Umbilical cord (tissue), 2 donors: ENCODE data around the gene C10orf67. TPM values are rescaled to one million over a fixed set of nuclear protein-coding genes. Genes with fewer than 3 reads are reported as not detected.

Source experiments
- DNase-seq: peaks from one replicate; pipeline ENCODE4 v3.0.0-alpha.2; 2015; ENCODE audit warnings: low spot score
- total RNA-seq: library from RNA; depleted of rRNA; stranded (reverse); fragments of >200 nt; gene quantifications from one replicate; pipeline ENCODE4 v1.2.3, GENCODE V29; 2014; ENCODE audit warnings: low replicate concordance; ENCODE audit not compliant: insufficient read depth

C10orf67 gene
- total RNA-seq, 1 donor from 2014 or later, result 7.7 TPM

DNA sequence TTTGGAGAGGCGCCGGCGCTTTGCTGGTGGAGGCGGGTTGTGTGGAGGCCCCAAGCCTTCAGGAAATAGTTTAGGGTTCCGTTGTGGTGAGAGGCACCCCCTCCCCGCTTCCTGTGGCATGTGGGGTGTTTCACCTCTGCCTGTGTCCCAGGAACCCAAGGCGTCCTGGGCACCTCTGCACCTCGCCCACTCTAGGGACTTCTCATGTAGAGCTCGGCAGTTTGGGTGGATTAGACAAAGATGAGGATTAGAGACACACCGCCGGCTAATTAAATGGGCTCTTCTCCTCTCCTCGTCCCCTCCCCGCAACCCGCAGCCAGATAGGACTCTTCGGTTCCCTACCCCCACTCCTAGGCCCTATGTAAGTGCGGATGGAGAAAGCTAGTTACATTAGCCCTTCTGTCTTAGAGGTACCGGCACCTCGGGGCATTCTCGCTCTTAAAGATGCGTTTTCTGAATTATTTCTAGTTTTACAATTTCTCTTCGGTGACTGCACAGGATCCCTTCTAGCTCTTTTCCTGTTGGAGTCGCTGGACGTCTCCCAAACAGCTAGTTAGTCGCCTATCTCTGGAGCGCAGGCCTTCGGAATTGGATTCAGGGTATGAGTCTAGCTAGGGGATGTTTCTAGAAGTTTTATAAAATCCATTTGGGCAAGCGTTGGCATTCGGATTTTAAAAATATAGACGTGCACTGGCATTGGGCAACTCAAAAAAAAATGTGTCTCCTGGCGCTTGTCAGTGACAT lies 144.7 kb downstream of the C10orf67 start:
- DNase-seq, result no peak

DNA sequence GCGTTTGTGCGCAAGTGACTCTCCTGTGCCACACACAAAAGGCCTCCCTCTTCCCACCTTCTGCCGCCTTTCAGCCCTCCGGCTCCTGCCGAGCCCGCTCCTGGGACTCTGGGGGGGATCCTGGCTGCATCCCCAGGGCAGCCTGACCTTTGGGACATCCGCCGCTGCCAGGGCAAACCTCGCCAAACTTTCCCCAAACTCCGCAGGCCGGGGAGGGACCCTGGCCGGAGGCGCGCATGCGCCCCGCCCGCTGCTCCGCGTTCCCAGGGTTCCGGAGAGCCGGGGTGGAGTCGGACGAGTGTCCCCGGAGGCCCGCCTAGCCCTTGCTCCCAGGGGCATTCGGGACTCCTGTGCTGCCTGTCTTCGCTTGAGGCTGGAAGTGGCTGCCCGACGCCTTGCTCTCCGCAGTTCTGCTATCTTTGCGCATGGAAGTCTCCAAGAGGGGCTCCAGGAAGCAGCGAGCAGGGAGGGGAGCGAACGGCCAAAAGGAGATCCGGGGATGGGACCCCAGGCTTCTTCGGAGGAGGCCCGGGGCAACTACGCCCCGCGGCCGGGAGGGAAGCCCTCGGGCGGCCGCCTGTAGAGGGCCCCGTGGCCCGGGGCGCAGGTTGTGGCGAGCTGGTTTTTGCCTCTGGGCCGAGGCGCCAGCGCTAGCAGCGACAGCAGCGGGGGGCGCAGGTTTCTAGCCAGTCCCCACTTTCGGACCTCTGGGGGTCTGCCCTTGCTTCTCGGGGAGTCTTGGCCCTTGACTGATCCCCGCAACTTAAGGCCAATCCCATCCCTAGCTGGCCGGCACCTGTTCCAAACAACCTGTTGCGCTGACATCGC lies 145.4 kb downstream of the C10orf67 start:
- DNase-seq, result no peak

DNA sequence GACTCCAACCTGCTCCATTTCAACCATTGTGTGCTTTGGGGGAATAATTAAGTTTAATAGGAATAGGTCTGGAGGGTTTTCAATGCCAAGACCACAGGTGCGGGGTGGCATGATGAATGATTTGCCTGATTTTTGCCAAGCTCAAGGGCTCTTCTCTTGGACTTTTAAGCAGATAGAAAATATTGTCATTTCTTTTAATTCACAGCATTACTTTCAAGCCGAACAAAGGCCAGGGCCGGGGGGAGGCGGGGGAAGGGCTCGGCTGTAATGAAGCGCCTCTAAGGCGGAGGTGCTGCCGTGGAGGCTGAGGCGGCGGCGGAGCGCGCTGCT lies 146.0 kb downstream of the C10orf67 start:
- no peak for DNase-seq

DNA sequence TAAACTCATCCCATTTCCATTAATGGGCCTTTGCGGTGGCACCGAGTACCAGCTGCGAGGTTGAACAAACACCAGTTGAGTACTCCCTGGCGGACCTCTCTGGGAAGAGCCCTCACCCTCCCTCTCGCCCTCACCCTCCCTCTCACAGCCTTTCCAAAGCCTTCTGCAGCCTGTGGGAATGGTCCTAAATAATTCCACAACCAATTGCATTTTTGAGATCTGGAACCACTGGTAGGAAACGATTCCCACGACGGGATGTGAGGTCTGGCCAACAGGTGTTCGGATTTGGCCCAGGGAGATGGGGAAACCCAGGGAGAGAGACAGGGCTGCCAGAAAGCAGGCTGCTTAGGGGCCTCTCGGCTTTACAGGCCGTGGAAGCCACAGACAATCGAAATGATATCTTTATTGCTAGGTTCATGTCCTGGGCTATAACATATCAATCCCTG lies 147.2 kb downstream of the C10orf67 start:
- no peak for DNase-seq

DNA sequence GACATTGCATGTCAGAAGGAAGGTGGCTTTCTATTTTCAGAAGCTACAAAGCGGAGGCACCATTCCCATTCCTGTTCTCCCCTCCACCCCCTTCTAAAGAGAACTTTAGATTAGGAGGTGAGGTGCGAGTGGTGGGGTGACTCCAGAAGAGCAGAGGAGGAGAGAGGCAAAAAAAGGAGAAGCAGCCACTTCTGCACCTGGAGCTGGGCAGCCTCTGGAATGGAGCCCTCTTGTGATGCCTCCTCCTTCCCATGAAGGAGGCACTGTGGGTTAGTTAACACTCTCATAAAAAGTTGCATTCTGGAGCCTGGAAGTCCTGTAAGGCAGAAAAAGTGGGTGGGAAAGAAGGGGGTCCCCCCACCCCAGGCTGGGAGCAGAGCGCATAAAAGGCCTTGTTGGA lies 147.7 kb downstream of the C10orf67 start:
- no peak for DNase-seq

DNA sequence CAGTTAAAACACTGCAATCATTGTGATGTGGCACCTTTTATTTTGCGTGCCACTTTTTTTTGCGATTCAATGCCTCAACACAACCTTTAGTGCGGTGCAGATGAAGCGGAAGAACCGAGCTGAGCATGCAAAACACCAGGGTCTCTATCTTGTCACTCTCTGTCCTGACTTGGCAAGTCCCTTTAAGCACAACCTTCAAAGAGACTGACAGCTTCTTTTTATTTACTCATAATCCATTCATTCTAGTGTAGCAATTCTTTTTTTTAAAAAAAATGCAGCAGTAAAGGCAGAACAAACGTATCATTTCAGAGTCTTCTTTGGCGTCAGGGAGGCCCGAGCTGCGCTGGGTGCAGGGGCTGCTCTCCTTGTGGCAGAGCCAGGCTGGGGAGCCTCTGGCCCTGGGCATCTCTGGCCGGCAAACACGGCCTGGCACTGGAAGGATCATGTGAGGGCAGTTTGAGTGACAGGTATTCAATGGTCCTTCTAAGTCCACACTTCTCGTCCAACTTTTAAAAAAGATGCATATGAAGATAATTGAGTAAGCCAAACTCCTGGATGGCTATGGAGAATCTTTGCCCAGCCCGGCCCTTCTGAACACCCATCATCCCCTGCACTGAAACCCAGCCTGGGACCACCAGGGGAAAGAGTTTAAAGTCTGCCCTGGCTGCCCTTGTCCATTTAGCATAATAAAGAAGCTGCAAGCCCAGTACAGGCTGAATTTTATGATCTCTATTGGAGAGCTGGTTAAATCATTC lies 148.6 kb downstream of the C10orf67 start:
- no peak for DNase-seq

DNA sequence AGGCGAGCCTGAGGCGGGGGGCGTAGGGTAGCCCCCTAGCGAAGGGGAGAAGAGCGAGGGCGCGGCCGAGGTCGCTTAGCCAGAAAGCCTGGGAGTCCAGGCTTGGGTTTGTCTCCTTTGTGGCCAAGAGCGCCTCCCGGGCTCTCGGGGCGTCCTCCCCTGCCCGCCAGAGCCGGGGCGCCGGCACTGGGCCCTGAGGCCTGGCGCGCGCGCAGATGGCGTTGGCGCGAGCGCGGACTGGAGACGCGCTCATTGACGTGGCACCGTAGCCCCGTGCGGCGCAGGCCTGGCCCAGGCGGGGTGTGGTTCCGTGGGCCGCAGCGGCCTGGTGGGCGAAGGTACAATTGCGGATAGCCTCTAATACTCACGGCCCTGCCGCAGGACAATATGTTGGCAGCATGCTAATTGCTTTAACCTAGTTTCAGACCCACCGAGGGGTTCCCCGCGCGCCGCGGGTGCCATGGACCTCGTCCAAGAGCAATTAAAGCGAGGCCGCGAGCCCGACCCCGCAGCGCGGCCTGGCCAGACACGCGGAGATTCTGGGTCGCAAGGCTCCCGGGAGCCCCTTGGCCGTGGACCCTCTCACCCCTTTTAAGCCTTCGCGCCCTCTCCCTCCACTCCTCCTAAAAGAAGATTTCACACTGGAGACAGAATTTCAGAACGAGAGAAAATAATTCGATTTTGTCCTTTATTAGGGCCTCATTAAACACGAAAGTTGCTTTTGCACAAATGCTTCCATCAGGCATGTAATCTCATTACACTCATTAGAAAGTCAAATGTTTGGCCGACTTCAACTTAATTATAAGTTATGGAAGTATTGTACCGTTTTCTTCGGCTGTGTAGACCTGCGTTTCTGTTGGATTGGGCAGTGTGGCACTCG lies 149.4 kb downstream of the C10orf67 start:
- no peak for DNase-seq

DNA sequence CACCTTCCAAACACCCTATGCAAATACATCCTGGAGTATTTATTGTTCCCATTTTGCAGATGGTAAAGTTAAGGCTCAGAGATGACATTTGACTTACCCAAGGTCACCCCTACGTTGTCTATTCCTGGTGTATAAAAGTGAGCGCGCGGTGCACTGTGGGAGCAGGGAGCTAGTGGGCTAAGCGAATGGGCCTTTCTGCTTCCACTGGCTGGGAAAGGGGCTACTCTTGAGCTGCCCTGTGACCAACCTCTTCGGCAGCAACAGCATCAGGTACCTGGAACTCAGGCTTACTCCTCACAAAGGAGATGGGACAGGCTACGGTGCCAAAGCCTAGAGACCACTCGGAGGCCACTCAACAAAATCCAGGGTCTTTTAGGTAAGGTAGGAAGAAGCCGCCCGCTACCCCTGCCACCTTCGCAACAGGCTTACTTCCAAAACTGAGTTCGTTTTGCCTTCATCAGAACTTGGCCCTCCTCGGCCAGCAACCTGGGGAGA lies 150.1 kb downstream of the C10orf67 start:
- DNase-seq, result no peak

DNA sequence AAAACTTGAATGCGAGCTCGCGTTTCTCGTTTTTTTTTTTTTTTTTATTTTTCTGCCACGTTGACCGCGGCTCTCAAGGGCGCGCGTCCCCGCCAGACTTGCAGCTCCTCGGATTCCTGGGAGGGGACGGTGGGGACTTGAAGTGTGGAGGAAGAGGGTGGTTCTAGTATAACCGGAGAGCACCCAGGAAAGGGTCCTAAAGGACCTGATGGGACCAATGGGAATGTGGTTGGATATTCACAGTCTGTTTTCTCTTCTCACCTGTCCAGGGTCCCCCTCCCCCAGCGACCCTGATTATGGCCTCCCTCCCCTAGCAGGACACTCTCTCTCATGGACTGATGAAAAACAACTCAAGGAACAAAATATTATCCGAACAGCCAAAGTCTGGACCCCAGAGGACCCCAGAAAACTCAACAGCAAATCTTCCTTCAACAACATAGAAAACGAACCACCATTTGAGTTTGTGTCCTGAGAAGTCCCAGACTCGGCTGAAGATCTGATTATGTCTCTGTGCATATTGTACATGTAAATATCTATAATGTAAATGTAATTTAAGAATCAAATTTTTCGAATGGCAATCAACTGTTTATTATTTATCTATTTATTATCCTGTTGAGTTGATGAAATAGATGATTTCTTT lies 151.0 kb downstream of the C10orf67 start:
- no peak for DNase-seq

DNA sequence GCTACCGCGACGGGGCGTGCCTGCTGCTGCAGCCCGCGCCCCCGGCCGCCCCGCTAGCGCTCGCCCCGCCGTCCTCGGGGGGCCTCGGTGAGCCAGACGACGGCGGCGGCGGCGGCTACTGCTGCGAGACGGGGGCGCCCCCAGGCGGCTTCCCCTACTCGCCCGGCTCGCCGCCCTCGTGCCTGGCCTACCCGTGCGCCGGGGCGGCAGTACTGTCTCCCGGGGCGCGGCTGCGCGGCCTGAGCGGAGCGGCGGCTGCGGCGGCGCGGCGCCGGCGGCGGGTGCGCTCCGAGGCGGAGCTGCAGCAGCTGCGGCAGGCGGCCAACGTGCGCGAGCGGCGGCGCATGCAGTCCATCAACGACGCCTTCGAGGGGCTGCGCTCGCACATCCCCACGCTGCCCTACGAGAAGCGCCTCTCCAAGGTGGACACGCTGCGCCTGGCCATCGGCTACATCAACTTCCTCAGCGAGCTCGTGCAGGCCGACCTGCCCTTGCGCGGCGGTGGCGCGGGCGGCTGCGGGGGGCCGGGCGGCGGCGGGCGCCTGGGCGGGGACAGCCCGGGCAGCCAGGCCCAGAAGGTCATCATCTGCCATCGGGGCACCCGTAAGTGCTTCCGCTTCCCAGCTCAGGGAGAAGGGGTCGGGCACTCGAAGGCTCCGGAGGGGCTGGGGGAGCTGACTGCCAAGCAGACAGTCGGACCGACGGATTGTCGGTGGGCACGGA lies 151.7 kb downstream of the C10orf67 start:
- no peak for DNase-seq

DNA sequence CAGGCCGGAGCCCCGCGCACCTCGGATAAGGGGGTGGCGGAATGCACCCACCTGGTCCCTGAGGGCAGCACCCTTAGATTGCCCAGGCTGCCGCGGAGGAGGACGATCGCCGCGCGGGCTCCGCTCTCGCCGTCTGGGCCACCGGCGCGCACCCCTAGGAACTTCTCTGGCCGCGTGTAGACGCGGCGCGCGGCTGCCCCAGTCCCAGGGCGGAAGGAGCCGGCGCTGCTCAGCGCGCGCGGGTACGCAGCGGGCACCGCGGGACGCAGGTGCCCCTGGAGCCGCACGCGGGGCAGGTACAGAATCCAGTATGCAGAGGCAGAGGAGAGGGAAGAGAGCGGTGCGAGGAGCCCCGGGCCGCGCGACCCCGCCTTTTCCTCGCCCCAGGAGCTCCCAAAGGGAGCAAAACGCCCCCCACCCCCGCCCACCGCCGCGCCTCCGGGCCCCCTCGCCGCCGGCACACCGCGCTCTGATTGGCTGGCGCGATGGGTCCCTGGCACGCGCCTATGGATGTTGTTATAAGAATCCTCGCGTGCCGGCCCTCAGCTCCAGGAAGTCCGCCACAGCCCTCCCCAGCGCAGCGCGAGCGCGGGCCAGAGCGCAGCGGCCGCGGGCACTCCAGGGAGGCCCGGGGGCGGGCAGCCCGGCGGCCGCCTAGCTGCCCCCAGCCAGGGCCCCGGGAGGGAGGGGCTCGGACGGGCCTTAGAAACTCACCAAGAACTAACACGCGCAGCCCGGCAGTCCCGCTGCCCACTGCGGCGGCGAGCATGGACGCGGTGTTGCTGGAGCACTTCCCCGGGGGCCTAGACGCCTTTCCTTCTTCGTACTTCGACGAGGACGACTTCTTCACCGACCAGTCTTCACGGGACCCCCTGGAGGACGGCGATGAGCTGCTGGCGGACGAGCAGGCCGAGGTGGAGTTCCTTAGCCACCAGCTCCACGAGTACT lies 152.6 kb downstream of the C10orf67 start, which contains the start of gene PTF1A:
TSS of gene PTF1A (plus strand) at position 549 of the 948 bp plus-strand sequence. CDS start at position 768, 219 bp downstream.
- no peak for DNase-seq

DNA sequence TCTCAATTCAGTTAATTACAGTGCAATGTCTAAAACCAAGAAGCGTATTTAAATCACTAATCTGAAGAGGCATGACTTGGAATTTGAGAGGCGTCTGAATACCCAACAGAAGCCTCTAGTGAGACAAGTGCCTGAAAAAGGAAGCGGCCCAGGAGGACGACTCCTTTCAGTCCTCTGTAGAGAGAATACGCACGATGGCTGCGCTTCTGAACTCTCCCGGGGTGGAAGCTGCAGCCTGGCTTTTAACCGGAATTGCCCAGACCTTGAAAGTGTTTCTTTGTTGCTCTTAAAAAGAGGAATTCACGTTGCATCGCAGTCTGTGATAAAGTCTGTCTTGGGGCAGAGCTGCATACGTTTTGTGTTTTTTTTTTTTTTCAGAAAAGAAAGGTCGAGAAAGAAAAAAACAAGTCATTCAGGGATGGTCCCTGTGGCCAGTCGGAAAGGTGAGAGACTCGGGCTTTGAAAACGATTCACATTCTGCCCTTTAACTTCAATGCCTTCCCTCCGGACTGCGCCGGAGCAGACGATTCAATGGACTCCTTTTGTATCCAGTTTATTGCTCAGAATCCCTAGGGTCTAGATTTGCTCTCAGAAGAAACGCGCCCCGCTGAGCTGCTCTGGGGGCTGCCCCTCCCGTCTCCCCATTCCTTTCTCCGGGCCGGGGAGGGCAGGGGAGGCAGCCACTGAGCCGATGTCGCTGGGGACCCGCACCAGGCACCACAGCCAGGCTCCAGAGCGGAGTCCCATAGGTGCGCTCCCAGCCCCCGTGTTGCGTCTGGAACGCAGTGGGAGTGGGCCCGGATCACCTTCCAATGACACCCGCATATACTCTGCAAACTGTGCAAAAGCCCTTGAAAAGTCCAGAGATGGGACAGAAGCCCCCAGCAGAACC lies 153.5 kb downstream of the C10orf67 start:
- DNase-seq, result no peak

DNA sequence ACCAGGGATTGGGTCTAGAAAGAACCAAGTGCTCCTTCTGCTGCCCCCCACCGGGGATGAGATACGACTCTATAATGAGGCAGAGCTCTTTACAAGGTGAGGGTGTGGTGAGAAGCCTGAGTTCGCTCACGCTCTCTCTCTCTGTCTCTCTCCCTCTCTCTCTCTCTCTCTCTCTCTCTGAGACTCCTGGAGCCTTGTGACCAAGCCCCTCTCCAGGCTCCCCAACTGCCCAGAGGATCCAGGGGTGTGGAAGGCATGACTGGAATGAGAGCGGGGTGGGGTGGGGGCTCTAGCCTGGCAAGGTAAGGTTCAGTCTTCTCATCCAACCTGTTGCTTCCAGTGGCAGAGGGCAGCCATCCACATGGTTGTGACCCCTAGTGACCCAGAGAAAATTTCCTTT lies 155.6 kb downstream of the C10orf67 start:
- DNase-seq, result no peak

DNA sequence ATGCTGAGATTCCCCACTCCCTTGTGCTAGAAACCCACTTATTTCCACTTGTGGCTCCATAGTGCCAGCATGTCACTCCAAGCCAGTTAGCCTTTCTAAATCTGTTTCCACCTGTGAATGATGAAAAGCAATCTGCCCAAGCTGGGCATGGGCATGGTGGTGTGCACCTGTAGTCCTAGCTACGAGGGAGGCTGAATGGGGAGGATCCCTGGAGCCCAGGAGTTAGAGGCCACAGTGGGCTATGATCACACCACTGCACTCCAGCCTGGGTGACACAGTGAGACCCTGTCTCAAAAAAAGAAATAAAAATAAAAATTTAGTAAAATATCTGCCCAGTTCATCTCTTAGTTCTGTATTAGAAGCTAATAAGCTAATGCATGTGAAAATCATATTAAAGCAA lies 157.4 kb downstream of the C10orf67 start:
- DNase-seq, result no peak

DNA sequence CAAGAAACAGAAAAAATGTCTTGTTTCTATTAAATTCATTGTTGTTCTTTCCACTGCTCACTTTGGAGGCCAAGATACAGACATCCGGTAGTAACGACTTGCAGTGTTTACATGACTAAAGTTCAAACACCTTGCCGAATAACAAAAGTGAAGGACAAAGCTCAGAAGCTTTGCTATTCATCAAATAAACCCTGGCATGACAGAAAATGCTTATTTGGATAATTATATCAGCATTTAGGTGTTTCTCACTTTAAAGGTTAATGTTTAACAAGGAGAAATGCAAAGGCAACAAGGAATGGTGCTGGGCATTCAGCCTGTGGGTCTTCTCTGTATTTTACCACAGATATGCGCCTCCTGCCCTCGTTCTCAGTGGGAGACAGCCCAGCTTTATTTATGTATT lies 157.9 kb downstream of the C10orf67 start:
- no peak for DNase-seq

DNA sequence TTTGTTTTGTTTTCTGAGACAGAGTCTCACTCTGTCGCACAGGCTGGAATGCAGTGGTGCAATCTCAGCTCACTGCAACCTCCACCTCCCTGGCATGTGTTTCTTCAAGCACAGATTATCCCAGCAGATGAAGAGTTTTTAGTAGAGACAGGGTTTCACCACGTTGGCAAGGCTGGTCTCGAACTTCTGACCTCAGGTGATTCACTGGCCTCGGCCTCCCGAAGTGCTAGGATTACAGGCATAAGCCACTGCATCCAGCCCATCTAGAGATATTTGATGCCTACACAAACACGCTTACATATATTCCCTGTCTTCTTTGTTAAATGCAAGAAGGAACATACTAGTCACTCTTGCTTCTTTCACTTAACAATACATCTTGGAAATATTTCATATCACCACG lies 158.4 kb downstream of the C10orf67 start:
- no peak for DNase-seq

DNA sequence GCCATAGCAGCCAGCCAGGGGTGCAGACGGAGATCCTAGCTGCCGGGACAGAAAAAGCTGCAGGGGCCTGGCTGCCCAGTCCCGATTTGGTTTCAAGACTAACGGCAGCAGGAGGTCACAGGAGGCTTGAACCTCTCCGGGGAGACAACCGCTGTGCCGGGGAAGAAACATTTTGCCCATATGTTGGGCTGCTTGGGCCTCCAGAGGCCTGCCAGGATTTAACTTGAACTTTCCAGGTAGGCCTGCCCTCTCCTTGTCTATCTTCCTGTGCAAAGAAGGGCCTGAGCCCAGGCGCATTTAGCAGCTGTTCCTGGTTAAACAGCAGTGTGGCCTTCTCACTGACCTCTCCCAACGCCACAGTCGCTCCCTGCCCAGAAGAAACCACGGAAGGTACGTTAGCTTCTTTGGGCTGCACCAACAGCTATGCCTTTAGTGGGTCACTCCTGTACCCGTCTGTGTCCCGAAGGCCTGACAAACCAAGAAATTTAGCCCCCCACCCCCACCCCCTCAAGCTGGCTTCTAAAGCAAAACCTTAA lies 169.6 kb downstream of the C10orf67 start:
- DNase-seq, result no peak
